ENCODE results near the gene CCDC178.
"Not testable (repeated sequence)": the region's sequence is repeated elsewhere in the genome, so short reads cannot be mapped to it uniquely, and the experiment has no call there.

The CCDC178 gene

GRCh38 chr18:33201509-33201926 is 239.0 kb downstream of the CCDC178 start:
- no peak for DNase-seq (ENCODE audit: insufficient read length)
- TF ChIP-seq POLR2A (IDR thresholded peaks at IDR 0.05; ENCODE audit: low read depth, low read length) (no peak), POLR2AphosphoS5 (IDR thresholded peaks at IDR 0.05; ENCODE audit: low read depth, low read length) (no peak), TAF1 (IDR thresholded peaks at IDR 0.05; ENCODE audit: borderline replicate concordance, low read depth, low read length) (no peak)
- no peak for FAIRE-seq

DNA sequence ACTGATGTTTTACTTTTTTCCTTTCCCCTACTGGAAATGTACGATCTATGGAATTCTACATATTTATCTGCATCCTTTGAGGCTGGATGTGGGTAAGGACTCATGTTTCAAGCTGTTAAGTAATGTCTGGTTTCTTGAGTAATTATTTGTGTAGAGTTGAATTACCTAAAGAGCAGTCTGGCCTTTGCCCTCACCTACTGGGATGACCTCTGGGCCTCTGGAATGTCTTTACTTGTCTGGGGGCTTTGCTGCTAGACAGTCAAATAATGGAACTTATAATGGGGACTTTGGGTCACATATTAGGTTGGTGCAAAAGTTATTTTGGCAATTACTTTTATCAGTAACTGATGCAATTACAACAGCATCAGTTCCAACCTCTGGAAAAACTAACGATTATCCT is 244.7 kb downstream of the CCDC178 start:
- DNase-seq (ENCODE audit: insufficient read length) (no peak), FAIRE-seq (no peak)
- TF ChIP-seq POLR2AphosphoS5 (IDR thresholded peaks at IDR 0.05; ENCODE audit: low read depth, low read length) (no peak), POLR2A (IDR thresholded peaks at IDR 0.05; ENCODE audit: low read depth, low read length) (no peak), TAF1 (IDR thresholded peaks at IDR 0.05; ENCODE audit: borderline replicate concordance, low read depth, low read length) (no peak)

- FAIRE-seq = no peak
- TF ChIP-seq POLR2A (IDR thresholded peaks at IDR 0.05; ENCODE audit: low read depth, low read length) (no peak), POLR2AphosphoS5 (IDR thresholded peaks at IDR 0.05; ENCODE audit: low read depth, low read length) (no peak), TAF1 (IDR thresholded peaks at IDR 0.05; ENCODE audit: borderline replicate concordance, low read depth, low read length) (no peak)
- no peak for DNase-seq (ENCODE audit: insufficient read length)
Observed at GRCh38 chr18:33194793-33195192, 245.7 kb downstream of the CCDC178 start.

DNA sequence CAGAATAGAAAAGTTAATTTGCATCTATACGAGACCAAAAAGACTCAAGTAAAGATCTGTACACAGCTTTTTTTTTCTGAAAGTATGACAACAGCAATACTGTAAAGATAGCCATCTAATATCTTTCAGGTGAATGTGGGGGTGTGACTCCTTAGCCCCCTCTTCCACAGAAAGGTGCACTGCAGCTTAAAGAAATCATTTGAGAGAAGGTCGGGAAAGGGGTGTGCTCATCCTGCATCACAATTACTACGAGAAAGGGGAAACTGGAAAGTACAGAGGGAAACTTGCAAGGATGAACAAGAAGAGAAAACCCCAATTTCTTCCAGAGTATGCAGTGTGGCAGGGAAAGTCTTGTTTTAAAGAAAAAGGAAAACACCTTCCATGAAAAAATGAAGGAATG is 255.6 kb downstream of the CCDC178 start:
- no peak for DNase-seq (ENCODE audit: insufficient read length)
- TF ChIP-seq TAF1 (IDR thresholded peaks at IDR 0.05; ENCODE audit: borderline replicate concordance, low read depth, low read length) (no peak), POLR2A (IDR thresholded peaks at IDR 0.05; ENCODE audit: low read depth, low read length) (no peak), POLR2AphosphoS5 (IDR thresholded peaks at IDR 0.05; ENCODE audit: low read depth, low read length) (no peak)
- FAIRE-seq = no peak

- DNase-seq (ENCODE audit: insufficient read length) (no peak), FAIRE-seq (no peak)
- TF ChIP-seq POLR2A (IDR thresholded peaks at IDR 0.05; ENCODE audit: low read depth, low read length) (no peak), POLR2AphosphoS5 (IDR thresholded peaks at IDR 0.05; ENCODE audit: low read depth, low read length) (no peak), TAF1 (IDR thresholded peaks at IDR 0.05; ENCODE audit: borderline replicate concordance, low read depth, low read length) (no peak)
Observed at GRCh38 chr18:33184175-33184574, 256.3 kb downstream of the CCDC178 start.

DNA sequence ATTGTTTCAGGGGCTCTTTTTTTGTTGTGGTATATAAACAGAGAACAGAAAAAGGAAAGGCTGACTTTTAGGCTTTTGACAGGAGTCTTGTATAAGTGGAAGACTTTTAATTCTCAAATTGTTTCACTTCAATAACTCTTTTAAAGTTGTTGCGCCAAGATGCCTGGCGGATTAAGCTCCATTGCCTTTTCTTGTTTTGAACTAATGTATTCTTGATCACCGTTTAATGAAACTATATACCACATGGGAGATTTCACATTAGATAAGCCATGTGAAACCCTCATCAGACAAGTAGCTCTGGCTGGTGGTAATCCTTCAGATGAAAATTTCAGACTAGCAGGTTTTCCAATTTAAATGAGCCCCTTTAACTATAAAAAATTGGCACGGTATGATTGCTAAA is 257.4 kb downstream of the CCDC178 start:
- TF ChIP-seq TAF1 (IDR thresholded peaks at IDR 0.05; ENCODE audit: borderline replicate concordance, low read depth, low read length) = no peak
- no peak for TF ChIP-seq POLR2AphosphoS5 (IDR thresholded peaks at IDR 0.05; ENCODE audit: low read depth, low read length)
- TF ChIP-seq POLR2A (IDR thresholded peaks at IDR 0.05; ENCODE audit: low read depth, low read length) = no peak
- no peak for DNase-seq (ENCODE audit: insufficient read length)
- no peak for FAIRE-seq

DNA sequence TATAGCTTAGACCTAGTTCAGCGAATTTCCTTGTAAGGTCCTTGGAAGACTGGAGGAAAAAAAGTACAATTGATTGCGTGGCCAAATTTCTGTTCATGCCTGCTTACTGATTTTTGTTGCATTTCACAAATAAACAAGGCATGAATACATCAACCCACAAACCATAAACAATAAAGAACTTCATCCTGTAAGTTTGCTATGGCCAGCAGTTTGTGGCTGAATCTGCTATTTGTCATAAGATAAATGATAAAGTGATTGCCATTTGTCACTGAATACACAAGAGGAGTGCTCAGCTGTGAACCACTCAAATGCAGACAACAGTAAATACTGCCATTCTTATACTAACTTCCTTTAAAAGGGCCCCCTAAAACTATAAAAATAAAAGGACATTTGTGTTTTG is 259.5 kb downstream of the CCDC178 start:
- TF ChIP-seq TAF1 (IDR thresholded peaks at IDR 0.05; ENCODE audit: borderline replicate concordance, low read depth, low read length) = no peak
- no peak for TF ChIP-seq POLR2AphosphoS5 (IDR thresholded peaks at IDR 0.05; ENCODE audit: low read depth, low read length)
- no peak for TF ChIP-seq POLR2A (IDR thresholded peaks at IDR 0.05; ENCODE audit: low read depth, low read length)
- FAIRE-seq = no peak
- DNase-seq (ENCODE audit: insufficient read length) = no peak

GRCh38 chr18:33169218-33169617 is 271.3 kb downstream of the CCDC178 start:
- DNase-seq (ENCODE audit: insufficient read length) (no peak), FAIRE-seq (no peak)
- TF ChIP-seq POLR2AphosphoS5 (IDR thresholded peaks at IDR 0.05; ENCODE audit: low read depth, low read length) = no peak
- no peak for TF ChIP-seq TAF1 (IDR thresholded peaks at IDR 0.05; ENCODE audit: borderline replicate concordance, low read depth, low read length)
- no peak for TF ChIP-seq POLR2A (IDR thresholded peaks at IDR 0.05; ENCODE audit: low read depth, low read length)

- not testable (repeated sequence) for FAIRE-seq; DNase-seq (ENCODE audit: insufficient read length)
Observed at GRCh38 chr18:33164121-33164520, 276.4 kb downstream of the CCDC178 start.

GRCh38 chr18:33161131-33161530 is 279.4 kb downstream of the CCDC178 start:
- DNase-seq (ENCODE audit: insufficient read length) = no peak
- no peak for FAIRE-seq
- TF ChIP-seq POLR2A (IDR thresholded peaks at IDR 0.05; ENCODE audit: low read depth, low read length) (no peak), TAF1 (IDR thresholded peaks at IDR 0.05; ENCODE audit: borderline replicate concordance, low read depth, low read length) (no peak), POLR2AphosphoS5 (IDR thresholded peaks at IDR 0.05; ENCODE audit: low read depth, low read length) (no peak)

DNA sequence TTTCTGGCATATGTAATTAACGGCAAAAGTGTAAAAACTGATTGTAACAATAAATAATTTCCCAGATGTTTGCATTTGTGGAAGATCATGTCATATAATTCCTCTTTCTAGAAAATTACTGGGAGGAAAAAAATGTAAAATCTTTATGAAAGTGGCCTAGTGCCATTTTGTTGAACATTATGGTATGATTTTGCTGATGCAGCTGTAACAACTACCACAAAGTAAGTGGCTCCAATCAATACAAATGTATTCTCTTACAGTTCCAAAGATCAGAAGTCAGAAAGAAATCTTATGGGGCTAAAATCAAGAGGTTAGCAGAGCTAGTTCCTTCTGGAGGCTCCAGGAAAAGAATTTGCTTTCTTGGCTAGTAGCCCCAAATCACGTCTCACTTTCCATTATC is 281.4 kb downstream of the CCDC178 start:
- TF ChIP-seq POLR2A (IDR thresholded peaks at IDR 0.05; ENCODE audit: low read depth, low read length) = no peak
- TF ChIP-seq POLR2AphosphoS5 (IDR thresholded peaks at IDR 0.05; ENCODE audit: low read depth, low read length) = no peak
- TF ChIP-seq TAF1 (IDR thresholded peaks at IDR 0.05; ENCODE audit: borderline replicate concordance, low read depth, low read length) = no peak
- FAIRE-seq = no peak

GRCh38 chr18:33157893-33158292 is 282.6 kb downstream of the CCDC178 start:
- TF ChIP-seq POLR2AphosphoS5 (IDR thresholded peaks at IDR 0.05; ENCODE audit: low read depth, low read length) (no peak), TAF1 (IDR thresholded peaks at IDR 0.05; ENCODE audit: borderline replicate concordance, low read depth, low read length) (no peak), POLR2A (IDR thresholded peaks at IDR 0.05; ENCODE audit: low read depth, low read length) (no peak)
- DNase-seq (ENCODE audit: insufficient read length) = no peak
- FAIRE-seq = no peak

More for the DNA sequence above, 281.4 kb downstream of the CCDC178 start:
- DNase-seq (ENCODE audit: insufficient read length) = no peak

DNA sequence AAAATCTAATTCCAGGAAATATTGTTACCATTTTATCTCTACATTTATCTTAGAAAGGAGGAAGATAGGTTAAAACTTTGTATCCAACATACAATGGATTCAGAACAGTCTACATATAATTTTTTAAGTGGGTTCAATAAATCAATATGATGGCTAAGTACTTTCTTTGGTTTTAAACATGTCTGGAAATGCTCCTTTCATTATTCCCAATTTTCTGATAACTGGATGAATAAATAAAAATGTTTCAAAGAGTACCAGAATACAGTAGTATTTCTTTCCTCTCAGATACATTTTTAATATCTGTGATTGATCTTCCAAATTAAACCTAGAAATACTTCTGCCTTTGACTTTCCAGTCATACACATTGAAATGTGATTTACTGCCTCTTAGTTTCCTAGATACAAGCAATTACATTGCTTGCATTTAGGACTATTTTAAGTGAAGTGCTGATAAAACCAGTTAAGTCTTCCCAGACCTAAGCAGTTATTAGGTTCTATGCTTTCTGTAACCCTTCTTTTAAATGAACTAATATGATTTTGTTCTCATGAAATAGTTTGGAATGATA is 283.5 kb downstream of the CCDC178 start:
- no peak for FAIRE-seq

More for the DNA sequence above, 283.5 kb downstream of the CCDC178 start:
- no peak for DNase-seq (ENCODE audit: insufficient read length)
- TF ChIP-seq TAF1 (IDR thresholded peaks at IDR 0.05; ENCODE audit: borderline replicate concordance, low read depth, low read length) (no peak), POLR2AphosphoS5 (IDR thresholded peaks at IDR 0.05; ENCODE audit: low read depth, low read length) (no peak), POLR2A (IDR thresholded peaks at IDR 0.05; ENCODE audit: low read depth, low read length) (no peak)
